Right lobe of liver (tissue), 6 donors: ENCODE data around the gene GPD1L. TPM values are rescaled to one million over a fixed set of nuclear protein-coding genes. Genes with fewer than 3 reads are reported as not detected.

ENCODE experiments used
- ATAC-seq, 4 donors: fragments of 200-7000 bp; cut with Tn5 transposase; one replicate each; pipeline ENCODE4 v1.9.1; 2020; ENCODE audit warnings: mild to moderate bottlenecking in 4 of 4, moderate library complexity in 4 of 4
- DNase-seq, 3 donors: peaks; one replicate each; pipeline ENCODE4 v3.0.0-alpha.2; 2020
- H3K27ac ChIP-seq, 3 donors: fragments of 200-600 bp; one replicate each; pipeline ENCODE4 v1.8.0; 2022
- H3K27me3 ChIP-seq, 2 donors: fragments of 200-600 bp; one replicate each; pipeline ENCODE4 v1.8.0; 2022
- H3K36me3 ChIP-seq, 4 donors: fragments of 200-600 bp; sonication (generic) in 1 of 4; one replicate each; pipeline versions ENCODE4 v1.5.1 to v1.8.0; 2017 to 2022; ENCODE audit warnings: control low read depth in 1 of 4
- H3K4me1 ChIP-seq, 4 donors: fragments of 200-600 bp; sonication (generic) in 1 of 4; one replicate each; pipeline versions ENCODE4 v1.5.1 to v1.8.0; 2017 to 2022; ENCODE audit warnings: control low read depth in 1 of 4
- H3K4me3 ChIP-seq, 3 donors: fragments of 200-600 bp; one replicate each; pipeline ENCODE4 v1.8.0; 2022
- H3K9me3 ChIP-seq, 4 donors: fragments of 200-600 bp; sonication (generic) in 1 of 4; one replicate each; pipeline versions ENCODE4 v1.5.1 to v1.8.0; 2017 to 2022; ENCODE audit warnings: control low read depth in 1 of 4
- CTCF ChIP-seq, 4 donors: fragments of 200-600 bp in 3 of 4; fragments of 450-650 bp in 1 of 4; IDR thresholded peaks; one replicate each; pipeline versions ENCODE4 v1.5.1 to v1.8.0; 2016 to 2022; ENCODE audit warnings: antibody characterized with exemption in 4 of 4, mild to moderate bottlenecking in 2 of 4
- POLR2A ChIP-seq: fragments of 450-650 bp; IDR thresholded peaks from one replicate; pipeline ENCODE4 v1.6.1; 2017; ENCODE audit warnings: antibody characterized with exemption, mild to moderate bottlenecking
- WGBS: methylation state at CpG from one replicate; pipeline ENCODE4 v1.1.6; 2018; ENCODE audit warnings: low coverage, low lambda C conversion rate; ENCODE audit not compliant: insufficient coverage; ENCODE audit errors: missing lambda C conversion rate; 5-methylcytosine and 5-hydroxymethylcytosine counted together
- intact Hi-C, 2 donors: fragments of 100-400 bp; cut with DNase I; formaldehyde crosslinking; loops; one replicate each; pipeline versions ENCODE4 v1.11.2 to v1.14.1; 2022
- total RNA-seq, 6 experiments: library from RNA; depleted of rRNA in 2 of 6; stranded (reverse); fragments of >200 nt in 2 of 6; fragmentation: NEBNext Ultra II Directional in 3 of 6; extraction: Animal tissue kit (Norgen Biotek cat#: 25700) in 3 of 6; gene quantifications; one replicate each; pipeline versions ENCODE4 v1.1.0 to v1.2.4, GENCODE V29; 2016 to 2023
- donor health status: DM: no; HTN: yes; CAD: no.
- donor health status: DM: no; HTN: no; CAD: no.
- donor health status: DM: no; HTN: no; CAD: no.
- donor health status: DM: no; HTN: yes; CAD: no.
- donor health status: DM: no; HTN: yes; CAD: no.

The GPD1L gene
- total RNA-seq, 6 experiments from 2014 or later: 1.5 to 3.3 (median 2.6) TPM

- peak in 1 of 4 donors; percentile 32 for ATAC-seq
- DNase-seq: no peak
- no peak overlapping the region for H3K4me3 ChIP-seq
- no peaks in the 10 kb centered on the region for H3K4me1 ChIP-seq
- intact Hi-C loops: no loop called here
- H3K27ac ChIP-seq: no peak overlapping the region
- H3K9me3 ChIP-seq: no peaks in the 10 kb centered on the region
- TF ChIP-seq POLR2A: no peak
- no peak for TF ChIP-seq CTCF (IDR thresholded peaks at IDR 0.05)
- no peaks in the 10 kb centered on the region for H3K27me3 ChIP-seq
- 100% methylated on average over 1 of the region's 1 CpG for WGBS
- no peaks in the 10 kb centered on the region for H3K36me3 ChIP-seq
Measured at GRCh38 chr3:32202496-32202895, 96.1 kb downstream of the GPD1L start.

DNA sequence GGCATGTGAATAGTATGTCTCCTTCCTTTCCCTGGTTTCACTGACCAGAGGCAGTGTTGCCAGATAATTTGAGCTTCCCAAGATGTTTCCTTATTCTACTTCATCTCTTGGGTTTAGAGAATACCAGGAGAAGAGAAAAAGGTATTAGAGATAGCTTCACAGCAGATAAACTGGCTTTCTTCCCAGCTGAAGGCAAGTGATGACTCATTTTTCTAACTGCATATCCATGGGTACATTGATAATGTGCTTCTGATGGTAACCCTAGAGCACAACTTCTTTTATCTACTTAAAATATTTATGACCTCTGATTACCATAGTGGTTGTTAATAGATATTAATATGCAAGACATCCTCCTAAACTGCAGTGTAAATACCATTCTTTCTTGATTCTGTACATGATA lies 97.4 kb downstream of the GPD1L start:
- ATAC-seq (peak in 3 of 4 donors; percentile 32 to 86 (median 62)), DNase-seq (no peak)
- H3K4me3 ChIP-seq: no peak overlapping the region
- H3K4me1 ChIP-seq: no peaks in the 10 kb centered on the region
- no peaks in the 10 kb centered on the region for H3K36me3 ChIP-seq
- no peak overlapping the region for H3K27ac ChIP-seq
- TF ChIP-seq CTCF (IDR thresholded peaks at IDR 0.05): no peak
- no peak for TF ChIP-seq POLR2A
- H3K9me3 ChIP-seq: no peaks in the 10 kb centered on the region
- intact Hi-C loops: no loop called here
- no peaks in the 10 kb centered on the region for H3K27me3 ChIP-seq

DNA sequence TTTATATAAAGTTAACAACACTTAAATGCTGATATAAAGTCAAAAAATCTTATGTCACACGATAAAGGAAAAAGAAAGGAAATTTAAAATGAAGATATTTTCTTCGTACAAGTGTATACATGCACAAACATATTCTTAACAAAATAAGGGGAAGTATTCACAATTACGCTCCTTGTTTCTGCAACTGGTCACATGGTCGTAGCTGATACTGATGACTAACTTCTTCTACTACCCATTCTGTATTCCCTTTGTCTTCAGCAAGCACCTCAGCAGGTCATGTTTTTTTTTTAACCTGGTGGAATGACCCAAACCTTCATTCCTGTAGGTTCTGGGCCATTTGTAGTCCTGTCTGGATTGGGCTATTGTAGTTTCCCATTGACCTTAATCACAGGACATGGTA lies 102.0 kb downstream of the GPD1L start:
- no peaks in the 10 kb centered on the region for H3K4me1 ChIP-seq
- no peak overlapping the region for H3K4me3 ChIP-seq
- H3K27me3 ChIP-seq: no peaks in the 10 kb centered on the region
- ATAC-seq (no peak), DNase-seq (no peak)
- no peaks in the 10 kb centered on the region for H3K9me3 ChIP-seq
- intact Hi-C loops: no loop called here
- H3K27ac ChIP-seq: no peak overlapping the region
- H3K36me3 ChIP-seq: no peaks in the 10 kb centered on the region
- 71% methylated on average over 4 of the region's 4 CpGs for WGBS
- TF ChIP-seq CTCF (IDR thresholded peaks at IDR 0.05) (no peak), POLR2A (no peak)

- Histone ChIP-seq H3K4me1 (peaks cover 0 to 20% (median 8%) of the 10 kb centered on the region in 4 donors), H3K36me3 (no peaks in the 10 kb centered on the region), H3K4me3 (peak overlapping the region in 2 of 3 donors; percentile 38 to 46), H3K27ac (peak overlapping the region; percentile 31 to 82 (median 79)), H3K9me3 (no peaks in the 10 kb centered on the region), H3K27me3 (no peaks in the 10 kb centered on the region)
- DNase-seq: no peak
- WGBS: 20% methylated on average over 2 of the region's 2 CpGs
- peak in 2 of 4 donors; percentile 3 to 11 for ATAC-seq
- TF ChIP-seq CTCF (IDR thresholded peaks at IDR 0.05) (no peak), POLR2A (no peak)
- intact Hi-C loops: no loop called here
Measured at GRCh38 chr3:32215185-32215584, 108.8 kb downstream of the GPD1L start.
